Measurements from ENCODE around the gene NR6A1.

DNA sequence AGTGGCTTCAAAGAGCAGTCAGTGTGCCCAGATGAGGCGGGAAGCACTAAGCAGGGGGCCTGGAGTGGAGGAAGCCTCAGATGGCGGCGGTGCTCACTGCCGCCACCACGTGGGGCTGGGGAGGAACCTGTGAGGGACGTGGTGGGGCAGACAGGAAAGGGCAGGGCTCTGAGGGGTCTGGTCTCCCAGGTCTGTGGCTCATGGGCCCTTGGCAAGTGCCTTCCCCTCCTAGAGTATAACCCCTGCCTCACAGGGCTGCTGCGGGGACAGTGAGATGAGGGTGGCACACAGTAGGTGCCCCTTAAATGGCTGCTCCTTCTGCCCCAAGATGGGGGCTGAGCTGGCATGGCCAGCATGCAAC is 290.5 kb downstream of the NR6A1 start:
- TF ChIP-seq POLR2A (IDR thresholded peaks at IDR 0.05; ENCODE audit: low read length) (no peak), GATA1 (IDR thresholded peaks at IDR 0.05; ENCODE audit: low read depth, low read length) (no peak)
